ENCODE results near the gene ADGRB3.
"Not testable (repeated sequence)": the region's sequence is repeated elsewhere in the genome, so short reads cannot be mapped to it uniquely, and the experiment has no call there.

Gene ADGRB3

GRCh38 chr6:68642977-68643376 lies 7.9 kb downstream of the ADGRB3 start:
- in situ Hi-C loops (cut with MboI; ENCODE audit: low sequenced_read_pairs): no loop called here

- in situ Hi-C loops (cut with MboI; ENCODE audit: low sequenced_read_pairs): no loop called here
Measured at GRCh38 chr6:68649669-68650068, 14.6 kb downstream of the ADGRB3 start.

- in situ Hi-C loops (cut with MboI; ENCODE audit: low sequenced_read_pairs): no loop called here
Measured at GRCh38 chr6:68650142-68650541, 15.1 kb downstream of the ADGRB3 start.

- in situ Hi-C loops (cut with MboI; ENCODE audit: low sequenced_read_pairs): no loop called here
Measured at GRCh38 chr6:68651011-68651985, 16.2 kb downstream of the ADGRB3 start.

- in situ Hi-C loops (cut with MboI; ENCODE audit: low sequenced_read_pairs): no loop called here
Measured at GRCh38 chr6:68652117-68652536, 17.0 kb downstream of the ADGRB3 start.

- in situ Hi-C loops (cut with MboI; ENCODE audit: low sequenced_read_pairs): no loop called here
Measured at GRCh38 chr6:68653074-68653705, 18.1 kb downstream of the ADGRB3 start.

- in situ Hi-C loops (cut with MboI; ENCODE audit: low sequenced_read_pairs): no loop called here
Measured at GRCh38 chr6:68653706-68654089, 18.6 kb downstream of the ADGRB3 start.

GRCh38 chr6:68654134-68654533 lies 19.1 kb downstream of the ADGRB3 start:
- in situ Hi-C loops (cut with MboI; ENCODE audit: low sequenced_read_pairs): no loop called here

GRCh38 chr6:68655028-68655427 lies 19.9 kb downstream of the ADGRB3 start:
- in situ Hi-C loops (cut with MboI; ENCODE audit: low sequenced_read_pairs): no loop called here

GRCh38 chr6:68657374-68658139 lies 22.5 kb downstream of the ADGRB3 start:
- in situ Hi-C loops (cut with MboI; ENCODE audit: low sequenced_read_pairs): no loop called here

GRCh38 chr6:68658338-68658737 lies 23.3 kb downstream of the ADGRB3 start:
- in situ Hi-C loops (cut with MboI; ENCODE audit: low sequenced_read_pairs): no loop called here

GRCh38 chr6:68673255-68673654 lies 38.2 kb downstream of the ADGRB3 start:
- in situ Hi-C loops (cut with MboI; ENCODE audit: low sequenced_read_pairs): no loop called here

- in situ Hi-C loops (cut with MboI; ENCODE audit: low sequenced_read_pairs): no loop called here
Measured at GRCh38 chr6:68675548-68675947, 40.5 kb downstream of the ADGRB3 start.

GRCh38 chr6:68676094-68676493 lies 41.0 kb downstream of the ADGRB3 start:
- in situ Hi-C loops (cut with MboI; ENCODE audit: low sequenced_read_pairs): not testable (repeated sequence)

GRCh38 chr6:68677058-68677457 lies 42.0 kb downstream of the ADGRB3 start:
- in situ Hi-C loops (cut with MboI; ENCODE audit: low sequenced_read_pairs): no loop called here

GRCh38 chr6:68679399-68679798 lies 44.3 kb downstream of the ADGRB3 start:
- in situ Hi-C loops (cut with MboI; ENCODE audit: low sequenced_read_pairs): no loop called here

GRCh38 chr6:68680264-68680663 lies 45.2 kb downstream of the ADGRB3 start:
- in situ Hi-C loops (cut with MboI; ENCODE audit: low sequenced_read_pairs): no loop called here

GRCh38 chr6:68689910-68690309 lies 54.8 kb downstream of the ADGRB3 start:
- in situ Hi-C loops (cut with MboI; ENCODE audit: low sequenced_read_pairs): no loop called here

GRCh38 chr6:68691120-68691519 lies 56.0 kb downstream of the ADGRB3 start:
- in situ Hi-C loops (cut with MboI; ENCODE audit: low sequenced_read_pairs): no loop called here

GRCh38 chr6:68693271-68693670 lies 58.2 kb downstream of the ADGRB3 start:
- in situ Hi-C loops (cut with MboI; ENCODE audit: low sequenced_read_pairs): no loop called here

- in situ Hi-C loops (cut with MboI; ENCODE audit: low sequenced_read_pairs): no loop called here
Measured at GRCh38 chr6:68695403-68695802, 60.3 kb downstream of the ADGRB3 start.

Measured in HL-60/S4 treated with phorbol 12-myristate 13-acetate at 8.2 ng/mL for 4 days and 3 days (cell line).